ENCODE results near the gene SRGAP3.

GRCh38 chr3:9278498-9278897 lies 29.1 kb upstream of the SRGAP3 start:
- TF ChIP-seq HMGA2 (CRISPR knock-in tag; IDR thresholded peaks at IDR 0.05): no peak
- TF ChIP-seq TEAD1 (CRISPR knock-in tag; IDR thresholded peaks at IDR 0.05): no peak

Data from WTC11 (cell line).